ENCODE results near the gene TNFRSF18.

TNFRSF18 gene

GRCh38 chr1:1194723-1195122, 11.7 kb downstream of the TNFRSF18 start:
- TF ChIP-seq REST (IDR thresholded peaks at IDR 0.05; ENCODE audit: insufficient read depth in 1 of 2, low read depth in 2 of 2, low read length in 2 of 2) = no peak
- TF ChIP-seq POLR2AphosphoS5 (IDR thresholded peaks at IDR 0.05; ENCODE audit: low read depth, low read length) = no peak
- no peak for TF ChIP-seq TAF1 (IDR thresholded peaks at IDR 0.05; ENCODE audit: borderline replicate concordance, insufficient read depth, low read length)
- TF ChIP-seq FOXP2 (optimal IDR thresholded peaks at IDR 0.05; ENCODE audit: borderline replicate concordance, extremely low read depth, extremely low read length, insufficient read depth) = no peak
- TF ChIP-seq SIN3A (IDR thresholded peaks at IDR 0.05; ENCODE audit: borderline replicate concordance, insufficient read depth, low read length) = no peak

GRCh38 chr1:1191734-1192133, 14.7 kb downstream of the TNFRSF18 start:
- TF ChIP-seq POLR2AphosphoS5 (IDR thresholded peaks at IDR 0.05; ENCODE audit: low read depth, low read length) (no peak), TAF1 (IDR thresholded peaks at IDR 0.05; ENCODE audit: borderline replicate concordance, insufficient read depth, low read length) (no peak), SIN3A (IDR thresholded peaks at IDR 0.05; ENCODE audit: borderline replicate concordance, insufficient read depth, low read length) (no peak), FOXP2 (optimal IDR thresholded peaks at IDR 0.05; ENCODE audit: borderline replicate concordance, extremely low read depth, extremely low read length, insufficient read depth) (no peak), REST (IDR thresholded peaks at IDR 0.05; ENCODE audit: insufficient read depth in 1 of 2, low read depth in 2 of 2, low read length in 2 of 2) (no peak)

GRCh38 chr1:1189111-1189510, 17.3 kb downstream of the TNFRSF18 start:
- TF ChIP-seq TAF1 (IDR thresholded peaks at IDR 0.05; ENCODE audit: borderline replicate concordance, insufficient read depth, low read length) (no peak), POLR2AphosphoS5 (IDR thresholded peaks at IDR 0.05; ENCODE audit: low read depth, low read length) (no peak), FOXP2 (optimal IDR thresholded peaks at IDR 0.05; ENCODE audit: borderline replicate concordance, extremely low read depth, extremely low read length, insufficient read depth) (no peak), REST (IDR thresholded peaks at IDR 0.05; ENCODE audit: insufficient read depth in 1 of 2, low read depth in 2 of 2, low read length in 2 of 2) (no peak), SIN3A (IDR thresholded peaks at IDR 0.05; ENCODE audit: borderline replicate concordance, insufficient read depth, low read length) (no peak)

GRCh38 chr1:1187938-1188337, 18.5 kb downstream of the TNFRSF18 start:
- no peak for TF ChIP-seq REST (IDR thresholded peaks at IDR 0.05; ENCODE audit: insufficient read depth in 1 of 2, low read depth in 2 of 2, low read length in 2 of 2)
- TF ChIP-seq TAF1 (IDR thresholded peaks at IDR 0.05; ENCODE audit: borderline replicate concordance, insufficient read depth, low read length) = no peak
- TF ChIP-seq FOXP2 (optimal IDR thresholded peaks at IDR 0.05; ENCODE audit: borderline replicate concordance, extremely low read depth, extremely low read length, insufficient read depth) = no peak
- TF ChIP-seq POLR2AphosphoS5 (IDR thresholded peaks at IDR 0.05; ENCODE audit: low read depth, low read length) = no peak
- no peak for TF ChIP-seq SIN3A (IDR thresholded peaks at IDR 0.05; ENCODE audit: borderline replicate concordance, insufficient read depth, low read length)

Data from PFSK-1 (cell line).